Activated T-cell treated with anti-CD3 and anti-CD28 coated beads for 4 hours (primary cell): ENCODE measurements around the gene ARID1B.

Experiments used
- DNase-seq: peaks from one replicate; pipeline ENCODE4 v3.0.0-alpha.2; 2020

Gene ARID1B

DNA sequence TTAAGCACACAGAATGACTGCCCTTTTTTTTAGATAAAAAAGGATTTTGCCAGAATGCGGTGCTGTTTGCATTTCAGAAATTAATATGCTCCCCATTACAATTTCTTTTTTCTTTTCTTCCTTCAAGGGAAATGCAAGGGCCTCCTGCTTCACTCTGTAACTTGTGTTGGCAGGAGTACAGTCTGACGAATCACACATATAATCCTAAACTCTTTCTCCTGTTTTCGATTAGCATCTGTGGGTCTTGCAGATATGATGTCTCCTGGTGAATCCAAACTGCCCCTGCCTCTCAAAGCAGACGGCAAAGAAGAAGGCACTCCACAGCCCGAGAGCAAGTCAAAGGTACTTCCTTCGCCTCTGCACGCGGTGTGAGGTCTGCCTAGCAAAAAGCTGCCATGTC is 396.6 kb downstream of the ARID1B start:
- DNase-seq: no peak

DNA sequence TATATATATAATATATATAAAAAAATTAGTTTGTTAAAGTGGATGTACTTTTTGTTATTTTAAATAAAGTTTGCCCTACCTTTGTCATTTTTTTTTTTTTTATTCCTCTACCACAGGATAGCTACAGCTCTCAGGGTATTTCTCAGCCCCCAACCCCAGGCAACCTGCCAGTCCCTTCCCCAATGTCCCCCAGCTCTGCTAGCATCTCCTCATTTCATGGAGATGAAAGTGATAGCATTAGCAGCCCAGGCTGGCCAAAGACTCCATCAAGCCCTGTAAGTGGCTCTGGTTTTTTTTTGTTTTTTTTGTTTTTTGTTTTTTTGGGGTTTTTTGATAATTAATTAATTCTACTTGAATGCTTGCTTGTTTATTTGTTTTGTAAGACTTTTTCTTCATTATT is 397.6 kb downstream of the ARID1B start:
- DNase-seq: no peak

DNA sequence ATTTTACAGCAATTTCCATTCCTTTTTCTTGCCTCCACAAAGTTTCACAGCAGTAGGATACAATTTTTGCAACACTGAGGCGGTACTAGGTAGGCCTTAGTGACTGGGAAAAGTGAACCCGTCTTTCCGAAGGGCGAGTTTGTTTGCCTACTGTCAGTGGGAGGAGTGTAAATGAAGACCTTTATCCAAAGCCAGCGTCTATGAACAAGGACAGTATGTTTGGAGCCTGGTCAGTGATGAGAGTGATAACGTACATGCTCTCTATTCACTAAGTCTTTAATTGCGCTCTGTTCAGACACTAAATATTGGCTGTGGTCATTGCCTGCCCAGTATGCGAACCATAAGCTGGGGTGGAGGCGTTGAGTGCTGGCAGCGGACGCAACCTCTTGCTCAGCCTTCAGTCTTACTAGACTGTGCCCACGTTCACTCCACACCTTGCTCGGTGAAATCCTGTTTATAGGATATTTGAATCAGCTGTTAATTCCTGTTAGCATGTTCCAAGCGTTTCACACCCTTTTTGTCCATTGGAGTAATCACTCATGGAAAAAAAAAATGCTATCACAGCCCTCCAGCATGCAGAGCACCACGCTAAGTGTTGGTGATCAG is 400.7 kb downstream of the ARID1B start:
- DNase-seq: no peak

- no peak for DNase-seq
Observed at GRCh38 chr6:157181649-157182048, 404.5 kb downstream of the ARID1B start.

GRCh38 chr6:157182503-157183264 is 405.5 kb downstream of the ARID1B start:
- DNase-seq: no peak

GRCh38 chr6:157184202-157185015 is 407.2 kb downstream of the ARID1B start:
- peak; percentile 46 for DNase-seq

DNA sequence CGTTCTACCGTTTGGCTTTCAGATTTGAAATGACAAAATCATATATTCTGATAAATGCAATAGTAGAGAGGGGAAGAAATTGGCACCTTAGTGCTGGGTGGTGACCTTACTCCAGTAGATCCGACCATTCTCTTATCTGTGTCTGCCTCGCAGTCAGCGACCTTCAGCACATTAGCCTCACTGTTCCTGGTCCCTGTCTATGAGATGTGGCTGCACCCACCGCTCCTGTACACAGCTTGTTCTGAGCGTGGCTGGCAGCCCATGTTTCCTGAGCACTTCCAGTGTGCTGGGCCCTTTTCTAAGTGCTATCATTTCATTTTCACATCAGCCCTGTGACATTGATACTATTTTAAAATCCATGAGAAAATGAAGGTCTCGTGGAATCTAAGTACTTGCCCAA is 408.0 kb downstream of the ARID1B start:
- no peak for DNase-seq

- DNase-seq: no peak
Observed at GRCh38 chr6:157185986-157186385, 408.8 kb downstream of the ARID1B start.

DNA sequence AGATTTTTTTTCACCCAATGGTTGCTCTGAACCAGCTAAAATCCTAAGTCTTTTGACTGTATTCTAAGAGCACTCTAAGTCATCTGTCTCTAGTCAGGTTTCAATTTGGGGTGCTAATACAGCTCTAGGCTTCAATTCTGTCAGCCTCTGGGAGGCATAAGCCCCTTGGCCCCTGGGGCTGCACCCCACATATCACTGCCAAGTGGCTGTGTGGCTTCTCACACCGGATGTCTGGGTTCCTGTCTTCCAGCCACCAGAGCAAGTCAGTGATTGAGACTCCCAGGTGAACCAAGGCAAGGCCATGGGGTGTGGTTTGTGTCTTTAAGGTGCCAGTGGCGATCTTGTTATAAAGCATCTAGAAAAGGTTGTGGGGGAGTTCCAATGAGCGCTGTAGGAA is 409.6 kb downstream of the ARID1B start:
- DNase-seq: no peak

- no peak for DNase-seq
Observed at GRCh38 chr6:157187182-157188083, 410.3 kb downstream of the ARID1B start.

DNA sequence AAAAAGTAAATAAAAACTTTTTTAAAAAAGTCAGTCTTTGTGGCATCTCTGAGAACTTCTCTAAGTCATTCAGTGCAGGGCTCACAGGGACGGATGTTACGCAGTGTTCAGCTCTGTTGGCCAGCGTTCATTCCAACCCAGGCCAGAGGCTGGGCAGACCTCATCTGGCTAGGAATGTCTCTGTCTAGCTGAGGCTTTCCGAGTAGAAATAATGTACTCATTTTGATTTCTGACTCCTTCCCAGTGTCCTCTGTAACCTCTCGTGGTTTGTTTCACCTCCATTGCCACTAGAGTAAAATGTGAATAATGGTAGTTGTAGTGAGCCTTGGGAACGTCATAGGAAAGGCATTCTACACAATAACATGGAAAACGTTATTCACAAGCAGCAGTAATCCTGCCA is 411.0 kb downstream of the ARID1B start:
- DNase-seq: no peak

- no peak for DNase-seq
Observed at GRCh38 chr6:157193443-157193996, 416.3 kb downstream of the ARID1B start.

DNA sequence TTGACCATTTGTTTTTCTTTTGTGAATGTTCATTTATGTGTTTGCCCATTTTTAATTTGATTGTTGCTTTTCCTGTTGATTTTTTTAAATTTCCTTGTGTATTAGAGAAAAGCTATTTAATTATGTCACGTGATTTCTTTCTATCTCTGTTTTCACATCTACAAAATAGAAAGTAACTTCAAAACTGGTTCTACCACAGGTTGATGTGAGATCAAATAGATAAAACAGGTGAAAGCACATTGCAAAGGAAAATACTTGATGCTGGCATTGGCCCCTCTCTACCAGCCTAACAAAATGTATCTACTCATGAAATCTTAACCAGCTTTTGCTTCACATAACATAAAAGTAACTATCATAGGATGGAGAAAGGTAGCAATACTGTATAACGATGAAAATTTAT is 416.9 kb downstream of the ARID1B start:
- no peak for DNase-seq

- DNase-seq: no peak
Observed at GRCh38 chr6:157194643-157195042, 417.5 kb downstream of the ARID1B start.

DNA sequence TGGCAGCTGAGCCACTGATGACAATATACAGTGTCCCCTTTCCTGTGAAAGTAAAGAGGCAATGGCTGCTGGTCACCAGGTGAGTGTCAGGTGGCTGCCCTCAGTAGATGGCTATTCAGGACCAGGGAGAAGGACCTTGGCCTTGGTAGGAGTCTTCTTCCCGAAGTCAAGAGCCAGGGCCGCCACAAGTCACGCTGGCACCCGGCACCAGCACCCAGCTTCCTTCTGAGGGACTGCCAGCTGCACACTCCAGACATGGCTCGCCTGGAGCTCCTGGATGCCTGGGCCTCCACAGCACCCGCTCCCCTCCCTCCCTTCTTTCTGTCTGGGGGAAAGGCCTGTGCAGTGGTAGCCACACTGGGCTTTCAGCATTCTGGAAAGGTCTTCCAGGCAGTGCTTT is 419.2 kb downstream of the ARID1B start:
- no peak for DNase-seq

DNA sequence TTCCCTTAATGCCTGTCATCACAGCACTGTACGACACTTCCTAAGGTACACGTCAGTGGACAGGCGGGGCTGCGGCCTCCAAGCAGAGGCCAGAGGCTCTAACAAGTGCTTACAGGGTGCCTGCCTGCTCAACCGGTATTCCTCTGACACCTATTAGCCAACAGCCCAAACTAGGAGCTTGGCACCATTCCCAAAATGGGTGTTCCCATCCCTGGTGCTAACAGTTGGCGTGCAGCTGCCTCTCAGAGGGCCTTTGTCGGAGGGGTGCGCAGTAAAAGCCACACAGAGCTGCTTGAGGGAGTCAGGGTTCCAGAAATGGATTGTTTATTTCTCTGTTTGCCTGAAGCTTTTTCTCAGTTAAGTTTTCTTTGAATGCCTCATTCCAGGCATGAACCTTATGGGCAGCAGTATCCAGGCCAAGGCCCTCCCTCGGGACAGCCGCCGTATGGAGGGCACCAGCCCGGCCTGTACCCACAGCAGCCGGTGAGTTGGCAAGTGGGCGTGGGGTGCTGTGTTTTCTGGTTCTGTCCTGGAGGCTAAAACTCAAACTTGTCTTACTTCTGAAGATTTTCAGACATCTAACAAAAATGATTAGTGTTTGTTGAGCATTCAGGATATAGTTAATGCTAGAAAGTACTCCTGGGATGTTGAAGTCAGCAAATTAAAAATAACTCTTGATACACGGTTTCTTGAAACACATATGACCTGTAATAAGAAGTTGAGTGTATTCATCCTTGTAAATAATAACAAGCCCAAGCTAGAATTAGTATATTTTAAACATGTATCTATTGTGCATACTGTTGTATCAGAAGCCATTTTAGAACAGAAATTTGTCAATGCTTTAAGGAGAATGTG is 421.5 kb downstream of the ARID1B start:
- no peak for DNase-seq

DNA sequence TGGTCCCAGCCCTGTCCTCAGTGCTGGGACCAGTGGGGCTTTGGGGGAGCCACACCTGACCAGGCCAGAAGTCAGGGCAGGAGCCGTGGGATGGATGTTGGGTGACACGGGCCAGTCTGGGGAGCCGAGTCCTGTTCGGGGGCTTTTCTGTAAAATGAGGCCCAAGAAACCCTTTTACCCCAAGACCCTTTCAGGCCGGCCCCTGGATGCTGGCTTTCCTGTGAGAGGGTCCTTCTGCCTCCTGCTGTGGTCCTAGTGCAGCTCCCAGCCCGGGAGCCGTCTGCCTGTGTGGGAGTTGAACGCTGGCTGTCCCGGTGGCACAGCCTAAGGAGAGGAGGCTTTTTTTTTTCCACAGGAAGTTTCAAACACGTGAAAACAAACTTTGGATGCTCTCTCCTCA is 422.9 kb downstream of the ARID1B start:
- DNase-seq: no peak

- DNase-seq: no peak
Observed at GRCh38 chr6:157200611-157201010, 423.4 kb downstream of the ARID1B start.

- no peak for DNase-seq
Observed at GRCh38 chr6:157201083-157201482, 423.9 kb downstream of the ARID1B start.

DNA sequence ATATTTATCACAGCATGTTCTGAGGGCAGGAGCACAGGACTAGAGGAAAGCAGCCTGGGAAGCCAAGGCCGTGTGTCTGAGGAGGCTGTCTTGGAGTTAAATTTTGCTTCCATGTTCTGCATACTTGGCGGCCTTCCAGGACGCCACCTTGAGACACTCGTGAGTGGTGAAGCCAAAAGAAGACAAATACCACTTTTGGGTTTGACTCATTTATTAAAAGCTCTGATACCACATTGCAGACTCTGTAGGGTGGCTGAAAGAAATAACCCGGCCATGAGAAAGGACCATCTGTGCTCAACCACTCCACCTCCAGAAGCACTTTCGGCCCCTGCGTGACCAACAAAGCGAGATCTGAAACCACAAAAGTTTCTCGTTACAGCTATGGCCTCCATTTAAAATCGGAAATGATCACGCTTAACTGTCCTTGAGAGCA is 426.1 kb downstream of the ARID1B start:
- no peak for DNase-seq

GRCh38 chr6:157203764-157204163 is 426.6 kb downstream of the ARID1B start:
- DNase-seq: no peak
